WERI-Rb-1 (cell line): ENCODE results near the gene FOCAD.
"Not testable (repeated sequence)": the region's sequence is repeated elsewhere in the genome, so short reads cannot be mapped to it uniquely, and the experiment has no call there.

Experiments
- DNase-seq: peaks from one replicate; pipeline ENCODE4 v3.0.0-alpha.2; 2020
- H3K27ac ChIP-seq: fragments of 250-450 bp; sonication (Bioruptor Pico); 2 replicates; pipeline ENCODE4 v1.5.1; 2020; ENCODE audit warnings: mild to moderate bottlenecking, moderate library complexity
- H3K27me3 ChIP-seq: fragments of 250-450 bp; sonication (Bioruptor Pico); 2 replicates; pipeline ENCODE4 v1.5.1; 2021; ENCODE audit warnings: mild to moderate bottlenecking, low read depth, moderate library complexity; ENCODE audit not compliant: insufficient read depth, severe bottlenecking
- H3K36me3 ChIP-seq: fragments of 250-450 bp; sonication (Bioruptor Pico); 2 replicates; pipeline ENCODE4 v1.5.1; 2020; ENCODE audit warnings: mild to moderate bottlenecking, moderate library complexity
- H3K4me3 ChIP-seq: 2 replicates; pipeline ENCODE4 v1.5.1; 2011; ENCODE audit warnings: low read depth, mild to moderate bottlenecking, control low read depth, low read length
- H3K9me3 ChIP-seq: fragments of 250-450 bp; sonication (Bioruptor Pico); 2 replicates; pipeline ENCODE4 v1.5.1; 2021; ENCODE audit warnings: mild to moderate bottlenecking, moderate library complexity; ENCODE audit not compliant: severe bottlenecking
- TF ChIP-seq, protein P1 (sequence below): IDR thresholded peaks from 2 replicates; pipeline ENCODE4 v1.5.1; 2011; ENCODE audit warnings: low read depth, mild to moderate bottlenecking, control low read depth, inconsistent platforms, low read length

Gene FOCAD

DNA sequence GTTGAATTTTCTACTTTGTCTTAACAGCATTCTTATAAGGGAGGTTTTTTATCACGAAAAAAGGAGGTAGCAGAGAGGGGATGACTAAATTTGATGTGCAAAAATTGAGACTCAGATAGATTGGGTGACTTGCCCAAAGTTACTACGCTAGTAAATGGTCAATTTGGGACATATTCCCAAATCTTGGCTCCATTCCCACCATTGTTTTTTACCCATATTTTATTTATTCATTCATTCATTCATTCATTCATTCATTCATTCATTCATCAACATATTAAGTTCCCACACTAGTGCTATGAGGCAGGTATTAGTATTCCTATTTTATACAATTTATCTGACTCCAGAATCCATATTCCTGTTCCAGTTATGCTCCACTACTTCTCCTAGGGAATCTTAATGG lies 261.8 kb downstream of the FOCAD start:
- TF ChIP-seq, protein P1, sequence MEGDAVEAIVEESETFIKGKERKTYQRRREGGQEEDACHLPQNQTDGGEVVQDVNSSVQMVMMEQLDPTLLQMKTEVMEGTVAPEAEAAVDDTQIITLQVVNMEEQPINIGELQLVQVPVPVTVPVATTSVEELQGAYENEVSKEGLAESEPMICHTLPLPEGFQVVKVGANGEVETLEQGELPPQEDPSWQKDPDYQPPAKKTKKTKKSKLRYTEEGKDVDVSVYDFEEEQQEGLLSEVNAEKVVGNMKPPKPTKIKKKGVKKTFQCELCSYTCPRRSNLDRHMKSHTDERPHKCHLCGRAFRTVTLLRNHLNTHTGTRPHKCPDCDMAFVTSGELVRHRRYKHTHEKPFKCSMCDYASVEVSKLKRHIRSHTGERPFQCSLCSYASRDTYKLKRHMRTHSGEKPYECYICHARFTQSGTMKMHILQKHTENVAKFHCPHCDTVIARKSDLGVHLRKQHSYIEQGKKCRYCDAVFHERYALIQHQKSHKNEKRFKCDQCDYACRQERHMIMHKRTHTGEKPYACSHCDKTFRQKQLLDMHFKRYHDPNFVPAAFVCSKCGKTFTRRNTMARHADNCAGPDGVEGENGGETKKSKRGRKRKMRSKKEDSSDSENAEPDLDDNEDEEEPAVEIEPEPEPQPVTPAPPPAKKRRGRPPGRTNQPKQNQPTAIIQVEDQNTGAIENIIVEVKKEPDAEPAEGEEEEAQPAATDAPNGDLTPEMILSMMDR = no peak
- Histone ChIP-seq H3K4me3 (no peak overlapping the region), H3K9me3 (no peaks in the 10 kb centered on the region), H3K27me3 (no peaks in the 10 kb centered on the region), H3K27ac (no peak overlapping the region), H3K36me3 (no peaks in the 10 kb centered on the region)
- no peak for DNase-seq

DNA sequence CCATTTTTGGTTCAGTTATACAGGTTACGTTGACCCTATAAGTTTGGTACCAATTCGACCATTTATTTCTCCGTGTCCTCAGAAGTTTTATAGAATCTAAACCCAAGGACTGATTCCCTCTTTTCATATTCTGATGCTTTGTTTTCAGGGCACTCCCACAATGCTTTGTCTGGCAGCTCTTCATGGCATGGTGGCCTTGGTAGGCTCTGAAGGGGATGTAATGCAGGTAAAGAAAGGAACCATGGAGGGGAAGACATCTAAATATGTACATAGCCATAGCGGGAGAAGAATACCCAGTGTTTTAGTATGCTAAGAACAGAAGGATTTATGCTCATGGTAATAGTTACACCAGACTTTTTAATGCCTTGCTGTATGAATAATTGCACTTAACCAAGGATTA lies 264.6 kb downstream of the FOCAD start:
- TF ChIP-seq, protein P1 = no peak
- no peak overlapping the region for H3K27ac ChIP-seq
- H3K4me3 ChIP-seq = no peak overlapping the region
- no peak for DNase-seq
- no peaks in the 10 kb centered on the region for H3K9me3 ChIP-seq
- no peaks in the 10 kb centered on the region for H3K36me3 ChIP-seq
- no peaks in the 10 kb centered on the region for H3K27me3 ChIP-seq

DNA sequence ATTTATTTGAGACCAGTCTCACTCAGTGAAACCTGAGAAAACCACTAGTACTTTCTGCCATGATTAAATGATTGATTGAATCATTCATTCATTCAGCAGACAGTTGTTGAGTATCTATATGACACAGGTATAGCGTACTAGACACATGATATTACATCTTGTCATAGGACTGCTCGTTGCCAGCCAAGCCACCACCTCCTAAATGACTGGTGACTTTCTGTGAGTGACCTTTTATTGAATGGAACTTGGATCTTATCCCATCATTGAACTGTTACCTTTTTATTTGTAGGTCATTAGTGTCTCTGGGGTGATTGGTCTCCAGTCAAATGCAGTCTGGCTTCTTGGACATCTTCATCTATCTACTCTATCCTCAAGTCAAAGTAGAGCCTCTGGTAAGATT lies 266.6 kb downstream of the FOCAD start:
- TF ChIP-seq, protein P1 = no peak
- Histone ChIP-seq H3K27ac (no peak overlapping the region), H3K36me3 (no peaks in the 10 kb centered on the region), H3K27me3 (no peaks in the 10 kb centered on the region), H3K4me3 (no peak overlapping the region), H3K9me3 (no peaks in the 10 kb centered on the region)
- DNase-seq = no peak

DNA sequence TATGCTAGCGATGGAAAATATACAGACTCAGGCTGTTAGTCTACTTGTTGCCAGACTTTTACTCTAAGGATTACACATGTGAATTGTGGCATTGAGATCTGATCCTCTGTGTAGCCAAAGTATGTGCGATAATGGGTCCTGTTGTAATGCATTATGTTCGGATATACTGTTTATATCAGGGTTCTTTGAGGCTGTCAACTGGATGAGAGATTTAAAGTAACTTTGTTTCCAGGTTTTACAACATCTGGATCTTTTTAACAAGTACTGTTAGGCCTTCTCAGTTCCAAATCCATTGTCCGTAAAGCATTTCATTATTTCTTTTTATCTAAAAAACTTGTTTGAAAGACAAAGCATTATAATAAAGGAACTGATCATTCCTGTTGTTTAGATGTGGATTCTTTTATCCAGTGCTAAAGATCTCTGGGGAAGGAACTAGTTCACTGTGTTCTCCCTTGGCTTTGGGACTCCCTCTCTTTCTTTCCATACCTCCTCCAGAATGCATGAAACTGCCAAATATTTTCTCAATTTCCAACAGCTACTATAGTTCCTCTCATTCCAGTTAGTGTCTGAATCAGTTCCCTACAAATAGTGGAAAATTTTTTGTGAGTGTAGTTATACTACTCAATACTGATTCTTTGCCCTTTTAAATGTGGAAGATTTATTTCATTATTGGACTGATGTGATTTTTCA lies 278.6 kb downstream of the FOCAD start:
- Histone ChIP-seq H3K4me3 (no peak overlapping the region), H3K27ac (no peak overlapping the region), H3K36me3 (no peaks in the 10 kb centered on the region), H3K9me3 (no peaks in the 10 kb centered on the region), H3K27me3 (no peaks in the 10 kb centered on the region)
- no peak for DNase-seq
- TF ChIP-seq, protein P1 = no peak

DNA sequence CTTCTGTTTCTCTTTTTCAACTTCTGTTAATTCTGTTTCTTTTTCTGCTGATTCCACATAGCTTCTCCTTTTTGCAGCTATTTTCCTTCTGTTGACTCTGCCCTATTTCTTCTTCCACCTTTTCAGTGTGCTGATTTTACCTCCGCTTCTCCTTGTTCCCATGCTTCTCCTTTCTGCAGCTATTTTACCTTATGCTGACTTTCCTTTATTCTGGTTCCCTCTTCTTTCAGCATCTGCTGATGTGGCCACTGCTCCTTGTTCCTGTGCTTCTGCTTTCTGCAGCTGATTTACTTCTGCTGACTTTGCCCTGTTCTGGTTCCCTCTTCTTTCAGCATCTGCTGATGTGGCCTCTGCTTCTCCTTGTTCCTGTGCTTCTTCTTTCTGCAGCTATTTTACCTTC lies 288.6 kb downstream of the FOCAD start:
- no peaks in the 10 kb centered on the region for H3K36me3 ChIP-seq
- DNase-seq = no peak
- no peaks in the 10 kb centered on the region for H3K9me3 ChIP-seq
- no peak overlapping the region for H3K4me3 ChIP-seq
- peaks cover 6% of the 10 kb centered on the region for H3K27me3 ChIP-seq
- no peak overlapping the region for H3K27ac ChIP-seq
- TF ChIP-seq, protein P1 = no peak

DNA sequence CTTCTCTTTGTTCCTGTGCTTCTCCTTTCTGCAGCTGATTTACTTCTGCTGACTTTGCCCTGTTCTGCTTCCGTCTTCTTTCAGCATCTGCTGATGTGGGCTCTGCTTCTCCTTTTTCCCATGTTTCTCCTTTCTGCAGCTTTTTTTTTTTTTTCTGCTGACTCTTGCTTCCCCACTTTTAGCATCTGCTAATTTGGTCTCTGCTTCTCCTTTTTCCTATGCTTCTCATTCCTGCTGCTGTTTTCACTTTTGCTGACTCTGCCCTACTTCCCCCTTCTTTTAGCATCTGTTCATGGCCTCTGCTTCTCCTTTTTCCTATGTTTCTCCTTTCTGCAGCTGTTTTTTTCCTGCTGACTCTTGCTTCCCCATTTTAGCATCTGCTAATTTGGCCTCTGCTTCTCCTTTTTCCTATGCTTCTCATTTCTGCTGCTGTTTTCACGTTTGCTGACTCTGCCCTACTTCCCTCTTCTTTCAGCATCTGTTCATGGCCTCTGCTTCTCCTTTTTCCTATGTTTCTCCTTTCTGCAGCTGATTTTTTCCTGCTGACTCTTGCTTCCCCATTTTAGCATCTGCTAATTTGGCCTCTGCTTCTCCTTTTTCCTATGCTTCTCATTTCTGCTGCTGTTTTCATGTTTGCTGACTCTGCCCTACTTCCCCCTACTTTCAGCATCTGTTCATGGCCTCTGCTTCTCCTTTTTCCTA lies 289.3 kb downstream of the FOCAD start:
- not testable (repeated sequence) for H3K36me3 ChIP-seq, H3K27me3 ChIP-seq, H3K4me3 ChIP-seq, DNase-seq, H3K27ac ChIP-seq, H3K9me3 ChIP-seq

DNA sequence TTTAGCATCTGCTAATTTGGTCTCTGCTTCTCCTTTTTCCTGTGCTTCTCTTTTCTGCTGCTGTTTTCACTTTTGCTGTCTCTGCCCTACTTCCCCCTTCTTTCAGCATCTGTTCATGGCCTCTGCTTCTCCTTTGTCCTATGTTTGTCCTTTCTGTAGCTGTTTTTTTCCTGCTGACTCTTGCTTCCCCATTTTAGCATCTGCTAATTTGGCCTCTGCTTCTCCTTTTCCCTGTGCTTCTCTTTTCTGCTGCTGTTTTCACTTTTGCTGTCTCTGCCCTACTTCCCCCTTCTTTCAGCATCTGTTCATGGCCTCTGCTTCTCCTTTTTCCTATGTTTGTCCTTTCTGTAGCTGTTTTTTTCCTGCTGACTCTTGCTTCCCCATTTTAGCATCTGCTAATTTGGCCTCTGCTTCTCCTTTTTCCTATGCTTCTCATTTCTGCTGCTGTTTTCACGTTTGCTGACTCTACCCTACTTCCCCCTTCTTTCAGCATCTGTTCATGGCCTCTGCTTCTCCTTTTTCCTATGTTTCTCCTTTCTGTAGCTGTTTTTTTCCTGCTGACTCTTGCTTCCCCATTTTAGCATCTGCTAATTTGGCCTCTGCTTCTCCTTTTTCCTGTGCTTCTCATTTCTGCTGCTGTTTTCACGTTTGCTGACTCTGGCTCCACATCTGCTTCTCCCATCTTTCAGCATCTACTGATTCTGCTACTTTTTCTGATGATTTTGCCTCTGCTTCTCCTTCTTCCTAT lies 290.3 kb downstream of the FOCAD start:
- not testable (repeated sequence) for H3K9me3 ChIP-seq, H3K4me3 ChIP-seq, H3K27ac ChIP-seq, H3K27me3 ChIP-seq, DNase-seq, H3K36me3 ChIP-seq
